Epithelial cell of proximal tubule (primary cell): Measurements from ENCODE around the gene SERPINB7. TPM values are rescaled to one million over a fixed set of nuclear protein-coding genes. Genes with fewer than 3 reads are reported as not detected.

ENCODE experiments used
- DNase-seq: peaks from one replicate; pipeline ENCODE4 v3.0.0-alpha.2; 2011; ENCODE audit warnings: low read depth
- H3K4me3 ChIP-seq: 2 replicates; pipeline ENCODE4 v1.5.1; 2011; ENCODE audit warnings: low read depth, mild to moderate bottlenecking, low read length
- CTCF ChIP-seq: conservative IDR thresholded peaks from 2 replicates; pipeline ENCODE4 v1.5.1; 2012; ENCODE audit warnings: low read depth, mild to moderate bottlenecking, low read length
- total RNA-seq: library from RNA; depleted of rRNA; stranded (reverse); fragments of >200 nt; gene quantifications from 2 replicates; pipeline ENCODE4 v1.2.3, GENCODE V29; 2015

Gene SERPINB7
- total RNA-seq, 1 donor from 2014 or later: 44.5 TPM

- no peak overlapping the region for H3K4me3 ChIP-seq
- no peak for TF ChIP-seq CTCF
- no peak for DNase-seq
These were observed 62.4 kb downstream of the SERPINB7 start for GRCh38 chr18:63837590-63837989.

GRCh38 chr18:63843008-63843407 is 67.8 kb downstream of the SERPINB7 start:
- H3K4me3 ChIP-seq: no peak overlapping the region
- DNase-seq: peak; percentile 38
- TF ChIP-seq CTCF: no peak

- peak; percentile 22 for DNase-seq
- no peak overlapping the region for H3K4me3 ChIP-seq
- peak; percentile 68 for TF ChIP-seq CTCF
These were observed 69.0 kb downstream of the SERPINB7 start for GRCh38 chr18:63844254-63844653.

- H3K4me3 ChIP-seq: no peak overlapping the region
- peak; percentile 13 for DNase-seq
- peak; percentile 83 for TF ChIP-seq CTCF
These were observed 72.9 kb downstream of the SERPINB7 start for GRCh38 chr18:63848159-63848558.

- no peak overlapping the region for H3K4me3 ChIP-seq
- no peak for DNase-seq
- peak; percentile 71 for TF ChIP-seq CTCF
These were observed 74.8 kb downstream of the SERPINB7 start for GRCh38 chr18:63850020-63850419.

GRCh38 chr18:63850636-63851035 is 75.4 kb downstream of the SERPINB7 start:
- DNase-seq: no peak

More at GRCh38 chr18:63850636-63851035, 75.4 kb downstream of the SERPINB7 start:
- TF ChIP-seq CTCF: no peak
- H3K4me3 ChIP-seq: no peak overlapping the region

Other genes with a start within 250 kb of the SERPINB7 start
- gene SERPINB12, start 233.0 kb upstream of the SERPINB7 start, total RNA-seq: not detected in 2 replicates
- not detected in 2 replicates for gene SERPINB13, start 188.1 kb upstream of the SERPINB7 start, total RNA-seq
- not detected in 2 replicates for gene SERPINB4, start 131.2 kb upstream of the SERPINB7 start, total RNA-seq
- 0.12 TPM in 1 of 2 replicates, not detected in the other for gene SERPINB3, start 113.5 kb upstream of the SERPINB7 start, total RNA-seq
- not detected in 2 replicates for gene SERPINB11, start 72.5 kb upstream of the SERPINB7 start, total RNA-seq
- 1.6 and 1.9 TPM in 2 replicates for gene SERPINB2, start 112.3 kb downstream of the SERPINB7 start, total RNA-seq
- 0.98 TPM in 1 of 2 replicates, not detected in the other for gene SERPINB10, start 132.5 kb downstream of the SERPINB7 start, total RNA-seq
- 0.29 and 1.5 TPM in 2 replicates for gene HMSD, start 173.9 kb downstream of the SERPINB7 start, total RNA-seq
- 11.5 and 12.7 TPM in 2 replicates for gene SERPINB8, start 194.7 kb downstream of the SERPINB7 start, total RNA-seq